Measurements from ENCODE around the gene APELA. TPM values are rescaled to one million over a fixed set of nuclear protein-coding genes. Genes with fewer than 3 reads are reported as not detected.

Gene APELA
- total and polyA plus RNA-seq, 2 of the 13 experiments (the other 11 are each of a cell fraction or from before 2014, with no cell fraction given), result not detected

DNA sequence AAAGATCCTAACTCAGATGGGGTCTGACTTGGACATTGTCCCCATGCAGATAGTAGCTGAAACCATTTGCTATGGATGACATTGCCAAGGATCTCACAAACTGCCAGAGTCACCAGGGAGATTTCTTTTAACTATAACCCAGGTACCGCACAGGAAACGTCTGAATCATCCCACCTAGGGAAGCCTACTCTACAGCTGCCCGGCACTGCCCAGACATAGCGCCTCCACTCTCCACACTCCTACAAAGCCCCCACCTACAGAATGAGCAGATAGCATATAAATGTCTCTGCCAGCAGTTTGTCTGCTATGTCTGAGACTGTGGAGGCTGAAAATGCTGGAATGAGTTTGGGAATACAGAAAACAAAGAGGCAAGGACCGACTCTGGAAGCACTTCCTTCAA is 68.2 kb downstream of the APELA start (continued):
- TF ChIP-seq, protein P1, sequence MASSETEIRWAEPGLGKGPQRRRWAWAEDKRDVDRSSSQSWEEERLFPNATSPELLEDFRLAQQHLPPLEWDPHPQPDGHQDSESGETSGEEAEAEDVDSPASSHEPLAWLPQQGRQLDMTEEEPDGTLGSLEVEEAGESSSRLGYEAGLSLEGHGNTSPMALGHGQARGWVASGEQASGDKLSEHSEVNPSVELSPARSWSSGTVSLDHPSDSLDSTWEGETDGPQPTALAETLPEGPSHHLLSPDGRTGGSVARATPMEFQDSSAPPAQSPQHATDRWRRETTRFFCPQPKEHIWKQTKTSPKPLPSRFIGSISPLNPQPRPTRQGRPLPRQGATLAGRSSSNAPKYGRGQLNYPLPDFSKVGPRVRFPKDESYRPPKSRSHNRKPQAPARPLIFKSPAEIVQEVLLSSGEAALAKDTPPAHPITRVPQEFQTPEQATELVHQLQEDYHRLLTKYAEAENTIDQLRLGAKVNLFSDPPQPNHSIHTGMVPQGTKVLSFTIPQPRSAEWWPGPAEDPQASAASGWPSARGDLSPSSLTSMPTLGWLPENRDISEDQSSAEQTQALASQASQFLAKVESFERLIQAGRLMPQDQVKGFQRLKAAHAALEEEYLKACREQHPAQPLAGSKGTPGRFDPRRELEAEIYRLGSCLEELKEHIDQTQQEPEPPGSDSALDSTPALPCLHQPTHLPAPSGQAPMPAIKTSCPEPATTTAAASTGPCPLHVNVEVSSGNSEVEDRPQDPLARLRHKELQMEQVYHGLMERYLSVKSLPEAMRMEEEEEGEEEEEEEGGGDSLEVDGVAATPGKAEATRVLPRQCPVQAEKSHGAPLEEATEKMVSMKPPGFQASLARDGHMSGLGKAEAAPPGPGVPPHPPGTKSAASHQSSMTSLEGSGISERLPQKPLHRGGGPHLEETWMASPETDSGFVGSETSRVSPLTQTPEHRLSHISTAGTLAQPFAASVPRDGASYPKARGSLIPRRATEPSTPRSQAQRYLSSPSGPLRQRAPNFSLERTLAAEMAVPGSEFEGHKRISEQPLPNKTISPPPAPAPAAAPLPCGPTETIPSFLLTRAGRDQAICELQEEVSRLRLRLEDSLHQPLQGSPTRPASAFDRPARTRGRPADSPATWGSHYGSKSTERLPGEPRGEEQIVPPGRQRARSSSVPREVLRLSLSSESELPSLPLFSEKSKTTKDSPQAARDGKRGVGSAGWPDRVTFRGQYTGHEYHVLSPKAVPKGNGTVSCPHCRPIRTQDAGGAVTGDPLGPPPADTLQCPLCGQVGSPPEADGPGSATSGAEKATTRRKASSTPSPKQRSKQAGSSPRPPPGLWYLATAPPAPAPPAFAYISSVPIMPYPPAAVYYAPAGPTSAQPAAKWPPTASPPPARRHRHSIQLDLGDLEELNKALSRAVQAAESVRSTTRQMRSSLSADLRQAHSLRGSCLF (CRISPR knock-in tag; IDR thresholded peaks at IDR 0.05; ENCODE audit: borderline replicate concordance), result no peak
- TF ChIP-seq ELF4 (CRISPR knock-in tag; IDR thresholded peaks at IDR 0.05; ENCODE audit: borderline replicate concordance) (no peak), SRSF1 (optimal IDR thresholded peaks at IDR 0.05; ENCODE audit: low read depth, low read length) (no peak), CCDC6 (CRISPR knock-in tag; IDR thresholded peaks at IDR 0.05) (no peak), CCAR2 (optimal IDR thresholded peaks at IDR 0.05; ENCODE audit: low read depth, low read length) (no peak), NCOR1 (IDR thresholded peaks at IDR 0.05; ENCODE audit: borderline replicate concordance, low read length) (no peak), MAZ (IDR thresholded peaks at IDR 0.05; ENCODE audit: borderline replicate concordance, low read depth, low read length) (no peak), MAZ (CRISPR knock-in tag; IDR thresholded peaks at IDR 0.05; ENCODE audit: low read depth) (no peak)

DNA sequence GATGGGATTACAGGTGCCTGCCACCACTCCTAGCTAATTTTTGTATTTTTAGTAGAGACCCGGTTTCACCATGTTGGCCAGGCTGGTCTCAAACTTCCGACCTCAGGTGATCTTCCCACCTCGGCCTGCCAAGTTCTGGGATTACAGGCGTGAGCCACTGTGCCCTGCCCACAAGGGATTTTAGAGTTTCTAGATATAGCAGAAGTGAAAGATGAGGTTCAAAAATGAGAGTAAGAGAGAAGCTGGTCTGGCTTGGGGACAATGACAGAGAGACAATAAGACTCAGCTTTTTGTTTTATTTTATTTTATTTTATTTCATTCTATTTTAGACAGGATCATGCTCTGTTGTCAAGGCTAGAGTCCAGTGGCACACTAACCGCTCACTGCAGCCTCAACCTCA is 69.8 kb downstream of the APELA start:
- CTCF ChIA-PET (ENCODE audit: low intra/inter-chr PET ratio, low total read pairs), result no interaction called here
- BruUV-seq (replicated peaks), result no TSS peak
- intact Hi-C loops (cut with micrococcal nuclease; ENCODE audit: unreplicated experiment), result no loop called here

More for the DNA sequence above, 69.8 kb downstream of the APELA start:
- Histone ChIP-seq H3K4me1 (ENCODE audit: insufficient read depth, low read length) (no peaks in the 10 kb centered on the region), H3K4me2 (ENCODE audit: low read depth, low read length) (no peak overlapping the region), H3K36me3 (replicated peaks in 1 of 2; ENCODE audit: control insufficient read depth in 1 of 2, insufficient read depth in 2 of 2, low read length in 2 of 2) (no peaks in the 10 kb centered on the region), H3K4me3 (replicated peaks in 1 of 3; ENCODE audit: insufficient read depth in 1 of 3, low read depth in 2 of 3, low read length in 3 of 3) (no peak overlapping the region), H3K27me3 (ENCODE audit: control insufficient read depth in 1 of 2, insufficient read depth in 2 of 2, low read length in 2 of 2) (no peaks in the 10 kb centered on the region; a peak in 1 of 5 replicates), H2AFZ (ENCODE audit: low read length) (no peak overlapping the region), H3K9ac (ENCODE audit: insufficient read depth, low read depth, low read length) (no peak overlapping the region), H3K9me3 (ENCODE audit: low read length) (no peaks in the 10 kb centered on the region), H3K79me2 (ENCODE audit: insufficient read depth, low read length) (no peaks in the 10 kb centered on the region), H3K27ac (ENCODE audit: extremely low read length, insufficient read depth, low read length) (no peak overlapping the region), H4K20me1 (ENCODE audit: insufficient read depth, low read length) (no peaks in the 10 kb centered on the region)
- TF ChIP-seq ZNF839 (CRISPR knock-in tag; IDR thresholded peaks at IDR 0.05; ENCODE audit: borderline replicate concordance), result no peak
- in situ Hi-C loops (cut with HindIII; ENCODE audit: extremely low pct_ligation_motif_present, low pct_unique_long_range_greater_than_20kb), result no loop called here
- WGBS (ENCODE audit: low lambda C conversion rate), result 5% methylated on average over 5 of the region's 5 CpGs
- POLR2A ChIA-PET, result no interaction called here
- ATAC-seq (no peak), FAIRE-seq (no peak), DNase-seq (ENCODE audit: low spot score) (no peak)

Other genes starting within 250 kb of the APELA start
- gene SMIM31, start 123.0 kb upstream of the APELA start, total RNA-seq (2016; rRNA removed; fragmentation: Illumina TruSeq; extraction: Trizol), result not detected in 2 replicates
- gene SMIM31, start 123.0 kb upstream of the APELA start, polyA plus RNA-seq (2011; rRNA removed), result not detected in 2 replicates
- not detected in 2 replicates for gene TRIM61, start 100.5 kb downstream of the APELA start, total RNA-seq (2016; rRNA removed; fragmentation: Illumina TruSeq; extraction: Trizol)
- not detected in 2 replicates for gene TRIM61, start 100.5 kb downstream of the APELA start, polyA plus RNA-seq (2011; rRNA removed)
- not detected in 2 replicates for gene TRIM60, start 154.8 kb downstream of the APELA start, total RNA-seq (2016; rRNA removed; fragmentation: Illumina TruSeq; extraction: Trizol)
- not detected in 2 replicates for gene TRIM60, start 154.8 kb downstream of the APELA start, polyA plus RNA-seq (2011; rRNA removed)
- not detected in 2 replicates for gene TRIM75, start 176.7 kb downstream of the APELA start, total RNA-seq (2016; rRNA removed; fragmentation: Illumina TruSeq; extraction: Trizol)
- gene TRIM75, start 176.7 kb downstream of the APELA start, polyA plus RNA-seq (2011; rRNA removed), result not detected in 2 replicates
- gene TMEM192, start 235.7 kb downstream of the APELA start, total RNA-seq (2016; rRNA removed; fragmentation: Illumina TruSeq; extraction: Trizol), result 14.1 and 19.9 TPM in 2 replicates
- 19.3 and 19.8 TPM in 2 replicates for gene TMEM192, start 235.7 kb downstream of the APELA start, polyA plus RNA-seq (2011; rRNA removed)

Data from HepG2 (cell line).